Measurements from ENCODE around the gene BCL2L2.

Gene BCL2L2

DNA sequence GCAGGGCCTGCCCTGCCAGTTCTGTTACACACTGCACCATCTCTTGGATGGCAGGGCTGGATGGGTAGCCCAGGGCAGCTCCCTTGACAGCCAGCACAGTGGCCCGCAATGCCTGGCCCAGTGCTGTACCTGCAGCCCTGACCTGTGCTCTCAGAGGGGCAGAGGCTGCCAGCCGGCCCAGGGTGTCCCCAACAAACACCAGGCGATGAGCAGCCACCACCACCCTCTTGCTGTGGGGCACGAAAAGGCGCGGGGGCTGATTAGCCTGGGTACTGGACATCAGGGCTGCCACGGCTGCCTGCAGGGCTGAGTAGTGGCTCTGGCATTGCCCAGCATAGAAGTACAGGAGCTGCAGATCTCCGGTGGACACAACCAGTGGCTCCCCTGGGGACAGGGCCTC, 50.6 kb downstream of the BCL2L2 start:
- DNase-seq, result no peak

DNA sequence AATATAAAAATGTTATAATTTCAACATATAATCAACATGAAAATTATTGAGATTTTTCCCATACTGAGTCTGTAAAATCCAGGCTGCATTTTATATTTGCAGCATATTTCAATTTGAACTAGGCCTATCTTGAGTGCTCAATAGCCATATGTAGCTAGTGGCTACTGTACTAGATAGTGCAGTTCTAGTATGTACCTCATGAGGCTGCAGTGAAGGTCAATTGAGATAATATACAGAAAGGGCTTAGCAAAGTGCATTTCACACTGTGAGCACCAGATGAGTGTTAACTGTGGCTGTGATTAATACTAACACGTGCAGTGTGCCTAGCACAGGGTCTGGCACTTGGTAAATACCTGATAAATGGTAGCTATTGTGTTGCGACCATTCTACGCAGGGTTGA, 51.4 kb downstream of the BCL2L2 start:
- DNase-seq, result no peak

DNA sequence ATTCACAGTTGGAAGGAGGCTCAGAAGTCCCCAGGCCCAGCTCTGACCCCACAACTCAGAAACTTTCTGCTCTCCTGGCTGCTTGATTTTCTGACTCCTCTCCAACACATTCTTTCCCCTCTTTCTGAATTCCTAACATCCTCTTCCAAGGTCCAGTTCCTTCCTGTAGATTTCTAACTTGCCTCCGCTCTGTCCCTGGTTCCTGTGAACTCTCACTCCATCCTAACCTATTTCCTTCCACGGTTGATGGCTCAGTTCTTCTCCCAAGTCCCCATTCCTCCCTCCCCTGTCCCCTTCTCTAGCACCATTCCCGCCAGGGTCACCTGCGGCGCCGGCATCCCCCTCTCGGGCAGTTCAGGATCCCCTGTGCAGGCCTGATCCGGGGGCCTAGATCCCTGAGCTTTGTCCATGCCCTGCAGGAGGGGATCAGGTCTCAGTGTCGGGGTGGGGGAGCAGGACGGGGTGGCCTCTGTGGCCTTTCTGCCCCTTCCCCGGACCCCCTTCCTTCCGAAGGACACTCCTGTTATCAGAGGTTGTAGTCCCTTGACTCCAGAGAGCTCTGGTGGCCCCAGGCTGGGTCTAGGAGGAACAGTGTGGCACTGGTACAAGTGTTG, 52.0 kb downstream of the BCL2L2 start:
- no peak for DNase-seq

DNA sequence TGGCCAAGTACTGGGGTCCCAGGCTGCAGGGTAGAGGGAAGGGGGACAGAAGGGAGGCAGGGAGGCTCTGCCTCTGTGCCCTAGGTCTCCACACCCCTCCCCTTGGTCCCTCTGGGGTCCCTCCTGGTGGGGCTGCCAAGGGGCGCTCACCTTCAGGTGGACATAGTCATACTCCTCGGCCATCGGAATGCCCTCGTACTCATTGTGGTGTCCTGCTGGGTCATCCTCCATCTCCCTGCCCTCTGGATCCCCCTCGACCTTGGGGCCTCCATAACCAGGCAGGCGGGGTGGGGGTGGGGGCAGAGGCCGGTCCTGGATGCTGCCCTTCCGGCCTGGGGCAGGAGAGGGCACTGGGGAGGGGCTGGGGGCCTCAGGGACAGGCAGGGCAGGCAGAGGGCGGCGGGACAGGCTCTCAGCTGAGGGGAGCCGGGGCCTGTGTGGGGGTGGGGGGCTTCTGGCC, 52.6 kb downstream of the BCL2L2 start:
- no peak for DNase-seq

DNA sequence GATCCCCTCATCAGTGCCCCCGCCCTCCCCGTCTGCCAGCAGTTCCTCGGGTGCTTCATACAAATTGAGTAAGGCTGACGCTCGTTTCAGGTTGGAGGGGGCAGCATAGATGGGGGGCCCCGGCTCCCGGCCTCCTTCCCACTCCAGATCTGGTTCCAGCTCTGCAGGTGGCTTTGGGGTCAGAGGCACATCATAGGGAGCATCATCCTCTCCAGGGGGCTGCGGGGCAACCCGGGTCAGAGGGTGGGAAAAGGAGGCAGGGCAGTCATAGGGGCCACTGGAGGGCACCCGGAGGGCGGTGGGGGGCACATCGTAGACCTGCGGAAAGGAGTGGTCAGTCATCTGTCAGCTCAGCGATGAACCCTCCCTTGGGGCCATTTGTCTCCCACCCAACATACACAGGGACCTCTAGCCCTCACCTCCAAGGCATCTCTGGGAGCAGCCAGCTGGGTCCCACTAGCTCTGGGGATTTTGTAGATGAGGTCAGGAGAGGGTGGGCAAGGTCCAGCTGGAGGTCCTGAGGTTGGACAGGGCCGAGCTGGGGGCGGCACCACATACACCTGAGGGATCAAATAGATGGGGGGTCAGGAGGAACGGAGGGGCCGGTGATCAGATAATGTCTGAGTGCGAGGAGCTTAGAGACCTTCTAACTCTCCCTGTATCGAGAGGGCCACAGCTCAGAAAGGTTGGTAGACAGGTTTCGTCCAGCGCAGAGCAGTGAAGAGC, 53.3 kb downstream of the BCL2L2 start:
- no peak for DNase-seq

DNA sequence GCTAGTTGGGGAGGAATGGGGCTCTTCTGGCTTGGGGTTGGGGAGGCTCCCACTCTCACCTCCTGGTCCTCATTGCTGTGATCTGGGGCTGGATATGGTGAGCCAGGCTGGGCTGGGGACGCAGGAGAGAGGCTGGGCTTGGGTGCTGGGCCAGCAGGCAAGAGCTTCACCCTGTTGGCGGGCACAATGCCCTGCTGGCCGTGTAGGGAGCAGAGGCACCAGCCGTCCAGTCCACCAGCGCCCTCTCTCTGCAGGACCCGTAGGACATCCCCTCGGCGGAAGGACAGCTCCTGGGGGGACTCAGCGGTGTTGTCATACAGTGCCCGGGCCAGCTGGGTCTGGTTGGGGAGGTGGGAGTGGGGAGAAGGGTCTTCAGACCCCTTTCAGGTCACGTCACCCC, 53.9 kb downstream of the BCL2L2 start:
- no peak for DNase-seq

DNA sequence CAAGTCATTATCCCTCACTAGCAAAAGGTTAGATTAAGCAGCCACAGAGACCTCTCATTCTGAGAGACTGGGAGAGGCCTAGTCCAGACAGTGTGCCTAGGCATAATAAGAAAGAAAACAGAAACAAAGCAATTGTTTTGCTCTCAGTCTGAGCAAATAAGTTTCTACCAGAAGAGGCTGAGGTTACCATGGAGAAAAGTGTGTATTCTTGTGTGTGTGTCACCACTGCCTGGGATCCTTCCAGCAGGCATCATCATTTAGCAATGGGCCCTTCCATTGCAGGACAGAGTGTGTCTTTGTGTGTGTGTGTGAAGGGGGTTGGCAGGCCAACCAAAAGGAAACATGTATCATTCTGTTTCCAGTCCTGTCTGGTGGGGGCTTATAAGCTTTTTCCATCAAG, 54.7 kb downstream of the BCL2L2 start:
- DNase-seq, result no peak

Measured in T-helper 1 cell (primary cell).